ENCODE data around the gene GPRC5B.

The GPRC5B gene

DNA sequence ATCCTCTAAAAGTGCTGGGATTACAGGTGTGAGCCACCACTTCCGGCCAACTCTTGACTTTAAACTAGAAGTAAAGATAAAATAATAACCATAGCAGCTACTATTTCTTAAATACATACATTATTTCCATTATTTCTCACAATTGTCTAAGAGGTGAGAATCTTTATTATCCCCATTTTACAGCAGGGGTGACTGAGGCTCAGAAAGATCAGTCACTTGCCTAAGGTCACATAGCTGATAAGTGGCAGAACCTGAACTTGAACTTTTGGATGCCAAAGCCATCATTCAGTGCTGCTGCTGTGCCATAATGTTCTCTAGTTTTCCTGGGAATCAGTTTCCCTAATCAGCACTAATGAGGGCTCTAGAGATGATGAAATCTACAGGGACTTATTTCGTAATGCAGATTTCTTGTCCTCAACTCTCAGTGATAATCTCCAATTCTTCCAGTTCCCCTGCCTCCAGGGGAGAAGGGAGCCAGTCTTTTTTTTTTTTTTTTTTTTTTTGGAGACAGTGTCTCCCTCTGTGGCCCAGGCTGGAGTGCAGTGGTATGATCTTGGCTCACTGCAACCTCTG, 25.2 kb upstream of the GPRC5B start:
- TF ChIP-seq CTCF (conservative IDR thresholded peaks at IDR 0.05; ENCODE audit: low read length), result no peak
- no peak overlapping the region for H3K4me3 ChIP-seq (ENCODE audit: low read length)
- no peak for DNase-seq (ENCODE audit: low read depth)

DNA sequence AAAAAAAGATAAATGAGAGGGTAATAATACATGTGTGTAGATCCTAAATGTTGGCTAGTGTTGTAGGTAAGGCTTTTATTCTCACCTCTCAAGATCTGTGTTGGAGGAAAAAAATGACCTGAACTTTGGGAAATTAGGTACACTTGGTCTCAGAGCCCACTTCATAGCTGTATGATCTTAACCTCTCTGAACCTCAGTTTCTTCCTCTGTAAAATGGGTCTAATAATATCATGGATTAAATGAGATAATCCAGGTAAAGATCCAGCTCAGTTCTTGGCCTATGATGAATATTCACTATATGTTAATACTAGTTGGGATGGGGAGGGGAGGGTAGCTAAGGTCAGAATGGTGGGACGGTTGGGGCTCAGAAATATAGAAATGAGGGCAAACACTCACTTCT, 24.3 kb upstream of the GPRC5B start:
- TF ChIP-seq CTCF (conservative IDR thresholded peaks at IDR 0.05; ENCODE audit: low read length), result no peak
- no peak overlapping the region for H3K4me3 ChIP-seq (ENCODE audit: low read length)
- DNase-seq (ENCODE audit: low read depth), result no peak

GRCh38 chr16:19907161-19907992, 22.7 kb upstream of the GPRC5B start:
- peak; percentile 56 for DNase-seq (ENCODE audit: low read depth)
- peak; percentile 98 for TF ChIP-seq CTCF (conservative IDR thresholded peaks at IDR 0.05; ENCODE audit: low read length)
- no peak overlapping the region for H3K4me3 ChIP-seq (ENCODE audit: low read length)

DNA sequence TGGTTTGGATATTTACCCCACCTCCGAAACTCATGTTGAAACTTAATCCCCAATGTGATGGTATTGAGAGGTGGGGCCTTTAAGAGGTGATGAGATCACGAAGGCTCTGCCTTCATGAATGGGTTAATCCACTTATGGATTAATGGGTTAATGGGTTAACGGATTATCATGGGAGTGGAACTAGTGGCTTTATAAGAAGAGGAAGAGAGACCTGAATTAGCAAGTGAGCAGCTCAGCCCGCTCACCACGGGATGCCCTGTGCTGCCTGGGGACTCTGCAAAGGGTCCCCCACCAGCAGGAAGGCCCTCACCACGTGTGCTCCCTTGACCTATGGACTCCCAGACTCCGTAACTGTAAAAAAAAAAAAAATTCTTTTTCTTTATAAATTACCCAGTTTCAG, 16.5 kb upstream of the GPRC5B start:
- no peak for DNase-seq (ENCODE audit: low read depth)
- H3K4me3 ChIP-seq (ENCODE audit: low read length), result no peak overlapping the region
- no peak for TF ChIP-seq CTCF (conservative IDR thresholded peaks at IDR 0.05; ENCODE audit: low read length)

- TF ChIP-seq CTCF (conservative IDR thresholded peaks at IDR 0.05; ENCODE audit: low read length), result no peak
These were observed 14.9 kb upstream of the GPRC5B start for GRCh38 chr16:19899605-19899955.

GRCh38 chr16:19898924-19899604, 14.4 kb upstream of the GPRC5B start:
- DNase-seq (ENCODE audit: low read depth), result peak; percentile 60
- no peak overlapping the region for H3K4me3 ChIP-seq (ENCODE audit: low read length)
- TF ChIP-seq CTCF (conservative IDR thresholded peaks at IDR 0.05; ENCODE audit: low read length), result peak; percentile 88

More at GRCh38 chr16:19899605-19899955, 14.9 kb upstream of the GPRC5B start:
- H3K4me3 ChIP-seq (ENCODE audit: low read length), result no peak overlapping the region
- DNase-seq (ENCODE audit: low read depth), result no peak

Data from AG10803 (cell line).